Esophagus mucosa (tissue), 1 donor: ENCODE data around the gene EBF4. TPM values are rescaled to one million over a fixed set of nuclear protein-coding genes. Genes with fewer than 3 reads are reported as not detected.
A peak's percentile ranks its signal among the peaks of the same experiment; 100 is the strongest.
"Not testable (repeated sequence)": the region's sequence is repeated elsewhere in the genome, so short reads cannot be mapped to it uniquely, and the experiment has no call there.

Source experiments
- ATAC-seq: fragments of 200-7000 bp; cut with Tn5 transposase; one replicate; pipeline ENCODE4 v1.9.1; 2020
- total RNA-seq: library from RNA; stranded (reverse); gene quantifications from one replicate; pipeline ENCODE4 v1.2.4, GENCODE V29; 2023
- donor health status: DM: yes; HTN: yes; CAD: no.

Gene EBF4
- total RNA-seq, 1 donor from 2014 or later: 1.7 TPM

- ATAC-seq: no peak
Observed at GRCh38 chr20:2759603-2760296, 67.2 kb downstream of the EBF4 start.

GRCh38 chr20:2760297-2760951, 67.8 kb downstream of the EBF4 start:
- no peak for ATAC-seq

GRCh38 chr20:2760952-2761305, 68.3 kb downstream of the EBF4 start:
- ATAC-seq: no peak

GRCh38 chr20:2761885-2762284, 69.3 kb downstream of the EBF4 start:
- ATAC-seq: no peak

GRCh38 chr20:2762578-2763131, 70.1 kb downstream of the EBF4 start:
- ATAC-seq: no peak

- no peak for ATAC-seq
Observed at GRCh38 chr20:2763186-2763585, 70.6 kb downstream of the EBF4 start.

- peak; percentile 94 for ATAC-seq
Observed at GRCh38 chr20:2767768-2768631, 75.4 kb downstream of the EBF4 start.

GRCh38 chr20:2768632-2769015, 76.0 kb downstream of the EBF4 start:
- no peak for ATAC-seq

- ATAC-seq: not testable (repeated sequence)
Observed at GRCh38 chr20:2770091-2770490, 77.5 kb downstream of the EBF4 start.

- ATAC-seq: no peak
Observed at GRCh38 chr20:2771631-2772080, 79.1 kb downstream of the EBF4 start.

- no peak for ATAC-seq
Observed at GRCh38 chr20:2773812-2774211, 81.2 kb downstream of the EBF4 start.

GRCh38 chr20:2775139-2775538, 82.6 kb downstream of the EBF4 start:
- no peak for ATAC-seq

- no peak for ATAC-seq
Observed at GRCh38 chr20:2778602-2779321, 86.2 kb downstream of the EBF4 start.

GRCh38 chr20:2780948-2781347, 88.4 kb downstream of the EBF4 start:
- ATAC-seq: no peak

- ATAC-seq: no peak
Observed at GRCh38 chr20:2783908-2784566, 91.5 kb downstream of the EBF4 start.

GRCh38 chr20:2793471-2793870, 100.9 kb downstream of the EBF4 start:
- ATAC-seq: no peak

GRCh38 chr20:2794202-2794748, 101.7 kb downstream of the EBF4 start:
- no peak for ATAC-seq

- ATAC-seq: no peak
Observed at GRCh38 chr20:2794866-2795447, 102.4 kb downstream of the EBF4 start.

- no peak for ATAC-seq
Observed at GRCh38 chr20:2795451-2795850, 102.9 kb downstream of the EBF4 start.

GRCh38 chr20:2796011-2796660, 103.6 kb downstream of the EBF4 start:
- ATAC-seq: no peak
